Measurements from ENCODE around the gene SPPL2C.

SPPL2C gene

DNA sequence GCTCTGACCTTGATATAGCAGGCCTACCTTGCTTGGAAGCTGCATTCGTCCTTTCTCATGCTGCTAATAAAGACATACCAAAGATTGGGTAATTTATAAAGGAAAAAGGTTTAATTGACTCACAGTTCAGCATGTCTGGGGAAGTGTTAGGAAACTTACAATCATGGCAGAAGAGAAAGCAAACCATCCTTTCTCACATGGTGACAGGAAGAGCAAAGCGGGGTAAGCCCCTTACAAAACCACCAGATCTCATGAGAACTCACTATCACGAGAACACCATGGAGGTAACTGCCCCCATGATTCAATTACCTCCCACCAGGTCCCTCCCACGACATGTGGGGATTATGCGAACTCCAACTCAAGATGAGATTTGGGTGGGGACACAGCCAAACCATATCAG, 43.7 kb downstream of the SPPL2C start:
- DNase-seq: peak in 1 of 2 experiments; percentile 20

DNA sequence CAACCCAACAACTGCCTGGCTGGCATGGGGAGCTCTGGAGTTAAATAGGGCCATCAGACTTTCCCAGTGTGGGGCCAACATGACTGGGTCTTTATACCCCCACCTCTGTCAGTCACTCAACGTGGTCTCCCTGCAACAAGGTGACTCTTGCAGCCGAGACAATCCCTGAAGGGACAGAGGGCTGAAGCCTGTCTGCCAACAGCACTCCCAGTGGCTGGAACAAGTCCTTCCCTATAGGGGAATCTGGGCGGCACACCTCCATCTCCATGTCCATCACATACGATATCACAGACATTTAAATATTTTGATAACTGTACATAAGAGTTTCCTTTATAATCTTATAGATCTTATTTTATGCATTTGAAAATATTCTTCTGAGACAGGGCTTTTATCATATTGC, 44.9 kb downstream of the SPPL2C start:
- no peak for DNase-seq

DNA sequence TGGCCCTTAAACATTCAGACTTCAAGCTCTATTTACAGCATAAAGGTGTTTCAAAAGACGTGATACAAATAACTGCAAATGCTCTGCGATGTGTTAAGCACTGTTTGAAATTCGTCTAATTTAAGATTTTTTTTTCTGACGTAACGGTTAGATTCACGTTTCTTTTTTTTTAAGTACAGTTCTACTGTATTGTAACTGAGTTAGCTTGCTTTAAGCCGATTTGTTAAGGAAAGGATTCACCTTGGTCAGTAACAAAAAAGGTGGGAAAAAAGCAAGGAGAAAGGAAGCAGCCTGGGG, 49.0 kb downstream of the SPPL2C start:
- DNase-seq: no peak

DNA sequence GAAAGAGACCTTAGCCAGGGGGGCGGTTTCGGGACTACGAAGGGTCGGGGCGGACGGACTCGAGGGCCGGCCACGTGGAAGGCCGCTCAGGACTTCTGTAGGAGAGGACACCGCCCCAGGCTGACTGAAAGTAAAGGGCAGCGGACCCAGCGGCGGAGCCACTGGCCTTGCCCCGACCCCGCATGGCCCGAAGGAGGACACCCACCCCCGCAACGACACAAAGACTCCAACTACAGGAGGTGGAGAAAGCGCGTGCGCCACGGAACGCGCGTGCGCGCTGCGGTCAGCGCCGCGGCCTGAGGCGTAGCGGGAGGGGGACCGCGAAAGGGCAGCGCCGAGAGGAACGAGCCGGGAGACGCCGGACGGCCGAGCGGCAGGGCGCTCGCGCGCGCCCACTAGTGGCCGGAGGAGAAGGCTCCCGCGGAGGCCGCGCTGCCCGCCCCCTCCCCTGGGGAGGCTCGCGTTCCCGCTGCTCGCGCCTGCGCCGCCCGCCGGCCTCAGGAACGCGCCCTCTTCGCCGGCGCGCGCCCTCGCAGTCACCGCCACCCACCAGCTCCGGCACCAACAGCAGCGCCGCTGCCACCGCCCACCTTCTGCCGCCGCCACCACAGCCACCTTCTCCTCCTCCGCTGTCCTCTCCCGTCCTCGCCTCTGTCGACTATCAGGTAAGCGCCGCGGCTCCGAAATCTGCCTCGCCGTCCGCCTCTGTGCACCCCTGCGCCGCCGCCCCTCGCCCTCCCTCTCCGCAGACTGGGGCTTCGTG, 49.5 kb downstream of the SPPL2C start, which contains the start of gene MAPT:
Gene MAPT (plus strand): TSS at position 533 of the 763 bp plus-strand sequence. CDS start 67,784 bp downstream, outside the sequence.
- DNase-seq: peak; percentile 79 to 84

DNA sequence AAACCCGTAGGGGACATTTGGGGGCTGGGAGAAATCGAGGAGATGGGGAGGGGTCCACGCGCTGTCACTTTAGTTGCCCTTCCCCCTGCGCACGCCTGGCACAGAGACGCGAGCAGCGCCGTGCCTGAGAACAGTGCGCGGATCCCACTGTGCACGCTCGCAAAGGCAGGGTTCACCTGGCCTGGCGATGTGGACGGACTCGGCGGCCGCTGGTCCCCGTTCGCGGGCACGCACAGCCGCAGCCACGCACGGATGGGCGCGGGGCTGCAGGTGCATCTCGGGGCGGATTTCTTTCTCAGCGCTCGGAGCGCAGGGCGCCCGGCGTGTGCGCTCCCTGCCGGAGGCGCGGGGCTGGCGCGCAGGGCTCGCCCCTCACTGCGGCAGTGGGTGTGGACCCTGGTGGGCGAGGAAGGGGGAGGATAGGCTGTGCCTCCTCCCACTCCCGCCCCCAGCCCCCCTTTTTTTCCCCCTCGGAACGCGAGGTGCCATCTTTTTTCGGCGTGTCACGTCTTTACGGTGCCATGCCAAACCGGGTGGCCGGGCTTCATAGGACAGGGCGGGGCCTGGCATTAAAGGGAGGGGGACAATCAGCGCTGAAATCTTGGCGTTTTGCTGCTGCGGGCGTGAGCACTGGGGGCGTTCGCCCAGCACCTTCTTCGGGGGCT, 50.8 kb downstream of the SPPL2C start:
- DNase-seq: peak in 1 of 2 experiments; percentile 61

DNA sequence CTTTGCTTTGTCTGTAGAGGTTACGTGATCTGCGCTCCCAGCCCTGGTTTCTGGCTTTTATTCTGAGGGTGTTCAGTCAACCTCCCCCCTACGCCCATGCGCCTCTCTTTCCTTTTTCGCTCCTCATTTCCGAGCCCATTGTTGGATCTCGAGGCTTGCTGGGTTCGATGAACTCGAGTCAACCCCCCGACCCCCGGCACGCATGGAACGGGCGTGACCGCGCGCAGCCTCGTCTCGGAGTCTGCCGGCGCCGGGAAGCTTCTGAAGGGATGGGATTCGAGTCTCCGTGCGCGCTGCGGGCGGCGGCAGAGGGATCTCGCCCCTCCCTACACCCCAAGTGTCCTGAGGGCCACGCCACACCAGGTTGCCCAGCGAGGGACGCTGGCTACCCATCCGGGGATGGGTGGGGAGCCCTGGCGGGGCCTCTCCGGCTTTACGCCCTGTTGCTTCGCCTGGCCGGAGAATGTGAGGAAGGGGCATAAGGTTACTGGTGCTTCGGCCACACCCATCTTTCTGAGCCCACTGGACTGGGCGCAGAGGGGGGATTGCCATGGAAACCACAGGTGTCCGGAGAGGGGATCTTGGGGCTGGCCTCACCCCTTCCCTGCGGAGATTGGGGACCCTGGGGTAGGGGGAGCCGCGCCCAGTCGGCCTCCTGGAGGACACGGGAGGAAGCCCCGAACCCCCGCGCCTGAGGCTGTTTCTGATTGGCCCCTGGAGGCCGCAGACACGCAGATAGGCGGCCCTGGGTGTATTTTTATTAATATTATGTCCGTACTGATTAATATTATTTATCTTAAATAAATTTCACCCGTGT, 51.5 kb downstream of the SPPL2C start:
- DNase-seq: no peak
